VCaP (cell line): ENCODE results near the gene PDE8B.

Experiments used
- H3K27ac ChIP-seq: fragments of 450-650 bp; 2 replicates; pipeline ENCODE4 v1.5.1; 2017
- CTCF ChIP-seq: fragments of 450-650 bp; conservative IDR thresholded peaks from 2 replicates; pipeline ENCODE4 v1.5.1; 2017; ENCODE audit warnings: mild to moderate bottlenecking, moderate library complexity

Gene PDE8B

GRCh38 chr5:77418162-77418561 lies 207.7 kb downstream of the PDE8B start:
- no peak for TF ChIP-seq CTCF
- no peak overlapping the region for H3K27ac ChIP-seq

- H3K27ac ChIP-seq: no peak overlapping the region
- no peak for TF ChIP-seq CTCF
Measured at GRCh38 chr5:77418601-77419581, 208.4 kb downstream of the PDE8B start.

- no peak for TF ChIP-seq CTCF
- H3K27ac ChIP-seq: no peak overlapping the region
Measured at GRCh38 chr5:77419644-77420582, 209.4 kb downstream of the PDE8B start.

- TF ChIP-seq CTCF: no peak
Measured at GRCh38 chr5:77420940-77421339, 210.5 kb downstream of the PDE8B start.

GRCh38 chr5:77423022-77423750 lies 212.7 kb downstream of the PDE8B start:
- TF ChIP-seq CTCF: no peak
- H3K27ac ChIP-seq: no peak overlapping the region

More at GRCh38 chr5:77420940-77421339, 210.5 kb downstream of the PDE8B start:
- H3K27ac ChIP-seq: no peak overlapping the region

- no peak for TF ChIP-seq CTCF
- peak overlapping the region; percentile 38; the same call in 1 of the 2 replicates for H3K27ac ChIP-seq
Measured at GRCh38 chr5:77424921-77425320, 214.4 kb downstream of the PDE8B start.
